ENCODE measurements around the gene HSD11B2.

DNA sequence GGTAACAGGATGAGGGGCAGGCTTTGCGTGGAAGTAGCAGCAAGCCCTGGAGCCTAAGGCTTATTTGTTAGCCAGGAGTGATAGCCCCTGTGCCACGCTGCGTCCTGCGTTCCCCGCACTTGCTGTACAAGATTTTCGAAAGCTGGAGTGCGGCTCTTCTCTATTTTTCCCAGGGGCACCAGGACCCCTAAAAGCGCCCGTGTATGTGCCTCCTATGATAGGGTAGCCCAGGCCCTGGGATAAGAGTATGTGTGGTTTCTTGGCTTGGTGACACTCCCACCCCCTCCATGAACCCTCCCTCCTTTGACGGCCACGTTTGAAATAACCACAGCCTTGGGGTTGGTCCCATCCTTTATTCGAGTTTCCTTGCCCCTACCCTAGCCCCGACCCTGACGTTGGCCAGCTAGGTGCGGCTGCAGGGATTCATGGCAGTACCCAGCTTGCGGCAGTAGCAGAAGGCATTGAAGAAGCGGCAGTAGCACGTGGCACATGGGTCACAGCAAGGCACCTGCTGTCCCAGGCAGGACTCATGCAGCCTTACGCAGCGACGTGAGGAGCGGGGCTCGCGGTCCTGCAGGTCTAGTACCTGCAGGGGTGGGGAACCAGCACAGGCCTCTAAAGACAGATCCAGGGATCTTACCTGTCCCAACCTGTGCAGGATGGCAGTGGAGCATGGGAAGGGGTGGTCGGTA, 51.5 kb downstream of the HSD11B2 start:
- no peak for TF ChIP-seq EZH2phosphoT487 (IDR thresholded peaks at IDR 0.05; ENCODE audit: borderline replicate concordance, low read length)
- TF ChIP-seq, protein P1, sequence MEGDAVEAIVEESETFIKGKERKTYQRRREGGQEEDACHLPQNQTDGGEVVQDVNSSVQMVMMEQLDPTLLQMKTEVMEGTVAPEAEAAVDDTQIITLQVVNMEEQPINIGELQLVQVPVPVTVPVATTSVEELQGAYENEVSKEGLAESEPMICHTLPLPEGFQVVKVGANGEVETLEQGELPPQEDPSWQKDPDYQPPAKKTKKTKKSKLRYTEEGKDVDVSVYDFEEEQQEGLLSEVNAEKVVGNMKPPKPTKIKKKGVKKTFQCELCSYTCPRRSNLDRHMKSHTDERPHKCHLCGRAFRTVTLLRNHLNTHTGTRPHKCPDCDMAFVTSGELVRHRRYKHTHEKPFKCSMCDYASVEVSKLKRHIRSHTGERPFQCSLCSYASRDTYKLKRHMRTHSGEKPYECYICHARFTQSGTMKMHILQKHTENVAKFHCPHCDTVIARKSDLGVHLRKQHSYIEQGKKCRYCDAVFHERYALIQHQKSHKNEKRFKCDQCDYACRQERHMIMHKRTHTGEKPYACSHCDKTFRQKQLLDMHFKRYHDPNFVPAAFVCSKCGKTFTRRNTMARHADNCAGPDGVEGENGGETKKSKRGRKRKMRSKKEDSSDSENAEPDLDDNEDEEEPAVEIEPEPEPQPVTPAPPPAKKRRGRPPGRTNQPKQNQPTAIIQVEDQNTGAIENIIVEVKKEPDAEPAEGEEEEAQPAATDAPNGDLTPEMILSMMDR (IDR thresholded peaks at IDR 0.05; ENCODE audit: low read depth, low read length, poor library complexity, severe bottlenecking): no peak

All from DOHH2 (cell line).